GM21786 (cell line): ENCODE measurements around the gene MEIS1.

ENCODE experiments used
- ATAC-seq: cut with Tn5 transposase; IDR thresholded peaks from one replicate; pipeline ENCODE4 v1.9.1; 2021; ENCODE audit not compliant: unreplicated experiment

Gene MEIS1

DNA sequence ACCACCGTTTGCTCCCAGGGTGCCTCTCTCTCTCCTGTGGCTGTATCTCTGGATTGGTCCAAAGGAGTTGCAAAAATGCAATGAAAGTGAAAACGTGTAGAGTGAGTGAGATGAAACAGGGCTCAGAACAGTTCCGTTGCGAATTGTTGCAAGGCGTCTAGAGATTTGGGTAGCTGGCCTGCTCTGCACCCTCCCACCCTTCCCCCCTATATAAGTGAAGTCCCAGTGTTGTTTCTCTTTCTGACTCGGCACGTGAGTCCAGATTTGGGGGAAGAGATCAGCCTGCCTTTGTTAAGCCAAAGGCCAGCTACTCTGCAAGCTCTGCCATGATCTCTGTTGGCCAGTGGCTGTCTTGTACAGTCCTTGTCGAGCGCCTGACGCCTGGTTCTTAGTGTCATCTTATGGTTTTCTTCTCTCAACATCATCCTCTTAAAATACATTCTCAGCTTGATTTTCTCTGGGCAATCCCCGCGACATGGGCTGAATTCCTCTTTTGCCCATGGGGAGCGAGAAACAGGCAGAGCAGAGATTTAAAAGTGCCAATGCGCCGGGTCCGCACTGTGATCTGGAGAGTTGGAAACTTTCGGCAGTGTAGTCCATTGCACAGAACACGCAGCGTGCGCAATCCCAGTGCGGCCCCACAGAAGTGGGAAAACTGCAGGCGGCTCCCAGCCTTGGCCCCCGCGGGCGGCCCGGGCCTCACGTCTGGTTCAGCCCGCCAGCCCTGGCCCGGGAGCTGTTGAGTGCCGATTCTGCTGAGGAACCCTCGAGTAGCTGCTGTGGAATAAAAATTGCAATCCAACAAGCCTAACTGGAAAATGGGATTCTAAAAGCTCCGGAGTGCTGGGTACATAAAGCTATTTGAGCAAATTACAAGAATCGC, 9.3 kb downstream of the MEIS1 start:
- no peak for ATAC-seq

DNA sequence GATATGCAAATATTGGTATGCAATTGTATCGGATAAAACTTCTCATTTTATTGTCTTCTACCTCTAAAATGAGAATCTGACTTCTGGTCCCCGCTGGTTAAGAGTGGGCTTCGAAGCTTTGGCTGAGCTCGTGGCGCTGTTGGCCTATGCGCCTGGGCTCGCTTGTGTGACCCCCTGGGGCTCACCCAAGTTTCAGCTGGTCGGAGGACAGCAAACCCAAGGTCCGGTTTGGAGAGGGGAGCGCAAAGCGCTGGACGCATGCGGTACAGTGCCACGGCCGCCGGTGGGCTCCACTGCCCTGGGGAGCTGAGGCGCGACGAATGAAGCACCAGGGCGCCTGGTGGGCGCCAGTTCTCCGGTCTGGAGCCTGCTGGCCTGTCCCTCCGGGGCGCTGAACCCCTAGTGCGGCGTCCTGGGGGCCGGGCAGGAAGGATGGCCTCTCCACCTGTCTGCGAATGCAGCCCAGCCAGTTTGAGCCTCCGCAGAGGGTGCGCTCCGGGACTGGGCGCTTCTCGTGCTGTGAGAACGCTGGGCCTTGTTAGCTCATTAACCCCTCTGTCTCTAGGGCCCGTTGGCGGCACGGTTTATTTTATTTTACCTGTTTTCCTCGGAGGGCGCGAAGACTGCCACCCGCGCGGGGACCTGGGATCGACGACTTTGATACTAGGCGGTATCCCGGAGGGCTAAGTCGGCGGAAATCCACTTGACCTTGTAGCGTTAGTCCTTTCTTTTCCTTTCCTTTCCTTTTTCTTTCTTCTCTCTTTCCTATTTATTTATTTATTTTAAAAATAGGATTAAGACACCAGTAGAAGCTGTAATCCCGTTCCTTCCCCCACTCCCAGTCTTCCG, 10.4 kb downstream of the MEIS1 start:
- ATAC-seq: no peak

DNA sequence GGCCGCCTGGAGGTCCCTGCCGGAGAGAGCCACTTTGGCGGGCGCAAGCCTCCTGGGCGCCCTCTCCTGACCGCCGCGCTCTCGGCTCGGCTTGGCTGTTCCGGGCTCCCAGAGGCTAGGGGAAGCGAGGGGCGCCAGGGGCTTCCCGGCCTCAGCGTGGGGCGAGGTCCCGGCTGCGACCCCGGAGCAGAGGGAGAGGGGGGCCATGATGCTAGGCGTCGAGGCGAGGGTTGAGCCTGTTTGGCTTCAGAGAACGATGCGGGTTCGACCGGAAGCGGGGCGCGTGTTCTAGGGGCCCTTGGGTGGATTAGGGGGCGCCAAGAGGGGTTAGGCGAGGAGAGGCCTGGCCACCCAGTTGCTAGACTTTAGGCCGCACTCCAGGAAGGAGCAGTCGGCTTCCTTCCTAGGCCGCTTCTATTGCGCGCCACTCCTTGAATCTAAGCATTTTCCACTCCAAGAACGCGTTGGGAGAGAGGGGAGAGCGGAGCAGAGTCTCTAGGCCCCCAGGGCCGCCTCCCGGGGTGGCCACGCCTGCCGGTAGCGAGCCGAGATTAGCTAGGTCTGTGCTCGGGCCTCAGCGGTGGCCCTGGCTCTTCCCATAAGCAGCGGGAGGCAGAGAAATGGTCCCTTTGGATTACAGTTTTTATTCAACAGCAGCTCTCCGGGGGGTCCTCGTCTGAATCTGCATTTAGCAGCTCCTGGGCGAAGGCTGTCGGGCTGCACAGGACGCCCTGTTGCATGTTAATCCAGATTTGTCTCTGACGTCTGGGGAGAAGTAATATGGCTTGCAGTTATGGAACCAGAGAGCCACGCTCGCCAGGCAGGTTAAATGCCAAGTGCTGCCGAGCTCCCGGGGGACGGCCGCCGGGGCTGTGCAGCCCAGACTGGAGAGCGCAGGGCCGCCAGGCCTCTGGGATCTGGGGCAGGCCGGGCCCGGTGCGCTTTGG, 11.3 kb downstream of the MEIS1 start:
- ATAC-seq: no peak

DNA sequence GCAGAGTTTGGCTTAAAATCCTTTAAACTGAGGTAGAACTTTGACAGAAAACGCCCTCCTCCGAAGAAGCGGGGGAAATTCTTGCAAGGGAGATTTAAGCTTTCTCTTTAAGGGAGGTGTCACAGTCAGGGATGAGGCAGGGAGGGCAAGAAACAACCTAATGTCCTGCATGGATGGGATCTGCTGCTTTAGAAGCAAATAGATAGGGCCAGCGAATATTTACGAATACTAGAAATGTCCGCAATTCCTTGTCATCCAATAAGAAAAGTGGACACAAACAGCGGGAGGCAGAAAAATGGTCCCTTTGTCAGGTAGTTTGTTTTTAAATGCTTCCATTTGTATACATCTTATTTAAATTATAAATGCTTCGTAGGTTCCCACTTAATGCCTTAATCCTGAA, 12.0 kb downstream of the MEIS1 start:
- ATAC-seq: no peak

DNA sequence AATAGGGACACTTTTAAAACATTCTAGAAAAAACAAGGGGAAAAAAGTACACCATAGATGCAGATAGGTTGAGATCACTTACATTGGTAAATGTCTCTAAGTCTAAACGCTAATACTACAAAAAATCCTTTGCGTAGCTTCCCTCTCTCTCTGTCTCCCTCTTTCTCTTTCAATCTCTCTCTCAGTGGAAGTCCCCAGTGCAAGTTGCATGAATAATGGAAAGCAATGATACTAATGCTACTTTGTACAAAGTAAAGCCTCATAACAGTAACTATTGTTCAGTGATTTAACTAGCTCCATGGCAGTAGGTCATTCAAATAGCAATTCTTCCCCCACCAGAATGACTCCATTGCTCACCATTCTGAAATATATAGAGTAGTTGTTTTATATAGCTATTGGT, 12.8 kb downstream of the MEIS1 start:
- no peak for ATAC-seq

DNA sequence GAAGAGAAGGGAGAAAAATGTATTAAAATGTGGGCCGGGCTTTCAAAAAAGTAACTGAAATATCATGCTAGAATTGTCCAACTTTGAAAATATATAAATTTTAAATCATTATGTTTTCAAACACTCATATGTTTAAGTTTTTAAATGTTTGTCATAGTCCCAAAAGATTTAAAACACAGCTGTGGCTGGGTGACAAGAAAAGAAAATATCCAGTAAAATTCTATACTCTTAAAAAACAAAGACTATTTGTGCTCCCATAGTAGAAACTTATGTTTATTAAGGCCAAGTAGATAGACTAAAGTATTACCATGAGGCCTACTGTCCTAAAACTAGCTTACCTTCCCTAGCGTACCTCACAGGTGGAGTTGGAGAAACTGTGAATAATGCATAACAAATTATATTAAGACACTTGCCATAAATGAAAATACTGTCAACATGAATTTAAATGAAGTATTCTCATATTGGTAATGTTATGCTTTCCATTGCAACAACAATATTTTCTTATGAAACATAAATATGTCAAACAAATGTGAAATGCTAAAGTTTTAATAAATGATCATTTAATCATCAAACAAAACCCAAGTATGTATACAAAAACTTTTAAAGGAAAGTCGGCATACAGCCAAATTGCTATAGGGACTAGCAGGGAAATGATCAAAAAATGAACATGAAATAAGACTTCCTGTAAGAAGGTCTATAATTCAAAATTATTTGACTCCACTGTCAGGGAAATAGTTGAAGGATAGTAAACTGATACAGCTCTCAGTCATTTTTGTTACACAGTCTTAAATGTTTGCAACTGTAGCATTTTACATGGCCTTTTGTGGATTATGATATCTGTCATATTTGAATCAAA, 13.4 kb downstream of the MEIS1 start:
- no peak for ATAC-seq

DNA sequence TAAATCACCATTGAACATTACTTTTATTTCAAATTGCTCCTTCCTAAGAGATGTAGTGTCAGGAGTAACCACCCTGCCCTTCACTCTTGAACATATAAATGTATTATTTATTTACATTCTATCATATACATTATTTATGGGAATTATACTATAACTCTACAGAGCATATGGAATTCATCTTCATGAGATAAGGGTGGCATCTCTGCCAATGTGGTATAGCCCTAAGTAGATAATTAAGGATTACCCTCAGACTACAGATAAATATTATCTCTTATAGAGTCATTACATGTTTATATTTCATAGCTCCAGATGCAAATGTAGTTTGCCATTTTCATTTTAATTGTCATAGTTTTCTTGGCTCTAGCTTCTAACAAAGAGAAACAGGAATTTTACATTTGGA, 17.3 kb downstream of the MEIS1 start:
- no peak for ATAC-seq

DNA sequence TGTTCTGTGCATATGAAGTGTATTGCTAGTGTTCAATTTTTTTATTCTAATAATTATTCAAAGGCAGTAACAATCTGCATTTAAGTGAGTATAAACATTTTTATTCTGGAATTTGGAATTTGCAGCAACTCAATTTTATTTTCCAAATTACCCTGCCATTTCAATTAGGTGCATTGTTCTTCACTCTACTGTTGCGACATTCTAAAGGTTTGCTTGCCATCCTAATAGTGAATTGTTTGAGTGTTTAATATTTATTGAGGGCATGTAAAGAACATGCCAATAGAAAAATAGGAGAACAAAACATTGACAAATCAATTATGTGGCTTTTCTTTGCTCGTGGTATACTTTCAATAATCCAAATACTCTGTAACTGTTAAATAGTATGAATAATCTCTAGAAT, 18.0 kb downstream of the MEIS1 start:
- no peak for ATAC-seq

DNA sequence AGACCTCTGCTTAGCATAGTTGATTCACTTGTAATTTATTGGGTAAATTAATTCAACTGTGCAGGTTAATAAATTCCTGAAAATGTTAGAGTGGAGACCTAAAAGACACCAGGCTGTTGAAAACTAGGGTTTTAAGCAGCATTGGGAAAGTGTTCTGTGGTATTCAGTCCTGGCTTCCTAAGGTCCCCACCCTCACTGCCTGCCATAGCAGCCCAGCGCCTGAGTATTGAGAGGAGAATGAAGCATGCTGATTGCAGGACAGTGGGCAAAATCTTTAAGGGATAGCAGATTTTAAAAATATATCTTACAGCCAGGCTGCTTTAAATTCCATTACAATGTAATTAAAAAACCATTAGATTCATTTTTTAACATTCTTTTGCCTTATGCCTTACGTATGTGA, 20.6 kb downstream of the MEIS1 start:
- ATAC-seq: no peak

DNA sequence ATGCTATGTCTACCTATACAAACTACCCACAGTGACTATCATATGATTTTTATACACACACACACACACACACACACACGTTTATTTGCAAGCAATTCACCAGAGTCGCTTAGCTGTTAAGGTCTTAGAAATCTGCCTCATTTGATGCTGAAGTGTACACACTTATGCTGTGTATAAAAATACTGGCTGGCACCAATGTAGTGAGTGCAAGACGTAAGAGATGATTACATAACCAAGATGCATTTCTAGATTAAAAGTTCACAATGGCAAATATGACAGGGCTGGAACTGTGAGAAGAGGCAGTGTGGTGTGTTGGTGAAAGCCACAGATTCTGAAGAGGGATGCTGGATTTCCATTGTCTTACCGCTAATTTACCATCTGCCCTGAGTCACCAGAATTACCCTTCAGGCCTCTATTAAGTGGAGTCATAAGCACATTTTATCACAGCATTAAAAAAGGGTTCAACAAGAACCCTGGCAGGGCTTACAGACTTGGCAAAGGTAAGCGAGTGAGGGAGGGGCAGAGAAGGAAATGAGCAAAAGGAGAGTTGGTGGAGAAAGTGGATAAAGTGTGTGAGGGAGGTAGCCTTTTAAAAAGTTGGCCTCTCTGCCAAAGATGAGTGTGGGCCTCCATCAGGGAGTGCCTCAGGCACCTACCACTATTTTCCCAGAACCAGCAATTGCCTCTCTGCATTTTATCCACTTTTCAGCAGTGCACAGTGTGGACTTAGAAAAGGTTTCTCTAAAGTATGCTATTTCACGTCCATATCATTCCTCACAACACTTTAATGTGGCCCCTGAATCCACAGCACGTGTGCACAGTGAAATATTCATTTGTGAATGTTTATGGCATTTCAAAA, 21.5 kb downstream of the MEIS1 start:
- ATAC-seq: no peak

DNA sequence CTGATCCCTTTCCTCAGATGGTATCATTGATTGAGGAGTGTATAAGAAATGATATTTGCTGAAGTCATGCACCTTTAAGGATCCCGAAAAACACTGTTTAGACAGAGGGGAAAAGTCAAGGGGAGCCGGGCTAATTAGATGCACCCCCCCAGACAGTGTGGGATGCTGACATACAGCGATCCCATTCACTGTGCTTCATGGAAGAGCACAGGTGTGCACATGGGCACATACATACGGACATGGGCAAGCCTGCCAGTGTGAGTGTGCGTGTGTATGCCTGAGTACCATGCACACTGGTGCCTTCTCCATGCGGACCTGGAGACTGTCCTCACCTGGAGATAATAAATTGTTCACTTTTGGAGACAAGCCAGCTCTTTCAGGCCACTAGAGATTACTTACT, 22.6 kb downstream of the MEIS1 start:
- ATAC-seq: no peak

DNA sequence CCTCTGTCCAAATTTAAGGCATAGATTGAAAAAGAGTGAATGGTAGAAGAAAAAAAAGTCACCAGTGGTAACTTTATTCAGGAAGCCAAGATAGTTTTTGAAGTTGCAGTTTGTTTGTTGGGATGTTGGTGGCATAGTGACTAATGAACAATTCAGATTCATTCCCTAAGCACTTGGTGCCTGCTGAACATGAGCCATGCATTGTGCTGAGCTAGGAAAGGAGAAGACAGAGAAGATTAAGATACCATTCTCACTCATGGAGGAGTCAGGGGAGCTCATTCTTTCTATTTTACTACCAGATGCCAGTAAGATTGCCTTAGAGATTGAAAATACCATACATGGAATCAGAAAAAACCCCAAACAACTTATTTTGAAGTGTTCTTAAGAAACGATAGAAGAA, 25.1 kb downstream of the MEIS1 start:
- no peak for ATAC-seq

DNA sequence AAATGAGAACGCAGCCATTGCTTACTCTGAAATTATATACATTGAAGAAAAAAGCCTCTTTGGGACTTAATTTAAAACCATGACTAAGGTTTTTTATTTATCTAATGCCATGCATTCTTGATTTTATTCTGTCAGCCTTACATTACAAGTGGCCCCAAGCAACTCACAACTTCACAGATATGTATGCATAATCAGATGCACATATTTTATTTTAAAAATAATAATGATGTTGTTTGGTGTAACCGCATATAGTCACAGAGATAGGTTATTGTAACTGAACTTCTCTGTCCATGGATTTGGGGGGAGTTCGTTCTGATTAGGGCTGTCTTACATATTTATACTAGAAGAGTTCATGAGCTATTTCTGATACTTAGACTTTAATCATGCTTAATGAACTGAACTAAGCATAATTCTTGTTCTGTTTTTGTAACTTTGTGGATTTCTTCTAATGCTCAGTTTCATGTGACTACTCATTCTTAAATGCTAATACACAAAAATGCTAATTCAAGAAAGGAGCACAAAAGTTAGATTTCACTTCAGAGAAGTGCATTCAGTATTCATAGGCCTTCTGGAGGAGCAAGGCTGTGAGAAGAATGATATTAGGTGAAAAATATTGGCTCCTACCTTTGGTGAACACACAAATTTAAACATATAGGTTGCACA, 26.2 kb downstream of the MEIS1 start:
- no peak for ATAC-seq

DNA sequence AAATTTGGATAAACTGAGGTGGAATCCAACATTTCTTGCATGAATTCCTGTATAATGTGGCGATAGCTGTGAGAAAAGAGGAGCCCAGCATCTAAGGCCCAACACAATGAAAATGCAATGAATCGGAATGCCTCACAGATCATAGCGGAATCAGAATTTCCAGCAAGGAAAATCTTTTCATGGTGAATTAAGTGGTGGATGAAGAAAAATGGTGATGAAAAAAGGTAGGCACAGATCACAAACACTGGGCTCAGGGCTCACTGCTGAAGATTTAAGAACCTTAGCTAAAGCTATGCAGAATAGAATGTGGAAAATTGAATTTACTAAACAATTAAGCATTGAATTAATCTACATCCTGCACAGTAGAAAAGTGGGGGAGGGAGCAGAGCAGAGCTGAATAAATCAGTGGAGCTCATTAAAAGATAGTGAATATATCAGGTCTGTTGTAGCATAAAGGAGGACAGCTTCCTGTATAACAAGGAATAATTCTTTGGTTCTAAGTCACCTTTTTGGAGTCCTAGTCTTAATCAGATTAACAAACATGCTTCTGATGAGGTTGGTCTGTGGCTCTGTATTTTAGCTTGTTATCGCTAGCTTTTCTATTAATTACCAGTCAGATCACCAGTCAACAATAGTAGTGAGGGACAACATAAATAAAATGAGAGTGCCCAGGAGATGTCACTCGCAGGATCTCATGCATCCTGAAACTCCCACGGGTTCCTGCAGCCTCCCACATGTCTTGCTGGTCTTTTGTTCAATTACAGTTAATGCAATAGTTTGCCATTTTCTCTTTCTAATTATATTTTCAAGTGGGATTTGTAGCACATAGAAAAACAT, 27.0 kb downstream of the MEIS1 start:
- ATAC-seq: no peak

DNA sequence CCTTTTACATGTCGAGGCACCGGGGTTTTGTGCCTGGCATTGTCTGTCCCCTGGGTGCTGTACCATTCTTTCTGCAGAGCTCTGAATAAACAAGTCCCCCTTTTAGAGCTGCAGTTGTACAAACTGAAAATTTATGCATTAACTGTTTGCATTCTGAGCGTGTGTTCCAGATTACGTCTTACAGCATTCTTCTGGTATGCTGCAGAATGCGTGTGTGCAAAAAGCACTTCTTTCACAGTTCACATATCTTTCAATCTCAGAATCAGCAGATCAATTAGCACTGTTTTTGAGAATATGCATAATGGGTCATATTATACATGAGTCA, 27.5 kb downstream of the MEIS1 start:
- ATAC-seq: no peak

DNA sequence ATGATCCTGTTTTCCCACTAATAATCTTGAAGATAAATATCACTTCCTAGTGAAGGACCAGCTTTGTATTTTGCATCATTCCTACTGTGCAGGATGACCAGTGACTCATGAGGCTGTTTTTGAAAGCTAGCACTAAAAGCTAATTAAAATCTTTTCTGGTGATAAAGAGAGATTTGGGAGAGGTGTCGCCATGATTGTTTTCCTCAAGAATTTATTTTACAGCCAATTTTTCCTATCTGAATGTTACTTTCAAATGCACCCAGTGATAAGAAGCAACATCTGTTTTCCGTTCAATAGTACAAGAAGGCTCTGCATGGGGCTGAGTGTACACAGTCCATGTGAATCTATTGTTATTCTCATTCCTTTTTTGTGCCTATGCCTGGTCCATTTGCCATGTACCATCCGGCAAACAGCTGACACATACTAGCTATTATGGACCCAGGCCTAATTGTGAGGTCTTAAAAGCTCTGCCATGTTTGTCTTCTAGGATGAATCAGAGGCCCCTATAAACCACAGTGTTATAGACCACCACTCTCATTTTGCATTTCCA, 28.4 kb downstream of the MEIS1 start:
- ATAC-seq: no peak

DNA sequence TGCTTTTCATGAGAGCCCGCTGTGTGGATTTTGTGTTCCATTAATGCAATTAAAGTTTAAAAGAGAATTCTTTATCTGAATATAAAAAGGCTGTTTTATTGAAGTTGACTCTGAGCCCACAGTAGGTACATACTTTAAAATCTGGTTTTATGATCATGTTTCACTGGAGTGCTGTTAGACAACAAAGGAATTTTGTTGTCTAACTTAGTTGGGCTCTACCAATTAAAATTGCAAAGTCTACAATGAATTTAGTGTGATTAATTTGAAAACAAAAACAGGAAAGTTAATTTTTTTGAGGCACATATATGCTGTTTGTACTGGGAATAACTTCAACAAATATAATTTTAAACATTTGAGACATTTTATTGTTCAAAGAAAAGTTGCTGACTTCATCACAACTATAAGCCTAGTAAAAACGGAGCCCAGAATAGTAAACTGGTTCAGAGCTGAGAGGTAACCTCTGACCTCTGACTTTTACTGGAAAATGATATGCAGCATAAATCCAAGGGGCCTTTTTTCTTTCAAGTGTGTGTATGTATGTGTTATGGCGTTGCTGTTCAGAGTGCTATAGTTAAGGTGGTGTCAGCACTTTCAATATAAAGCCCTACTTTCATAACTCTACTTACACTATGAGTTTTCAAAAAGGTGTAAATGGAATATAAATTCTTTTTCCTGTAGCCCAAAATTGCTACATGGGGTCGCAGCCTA, 30.2 kb downstream of the MEIS1 start:
- no peak for ATAC-seq
